SK-N-SH (cell line): ENCODE measurements around the gene MAGI2. TPM values are rescaled to one million over a fixed set of nuclear protein-coding genes. Genes with fewer than 3 reads are reported as not detected.

Experiments
- CTCF ChIA-PET: fragments of 300-600, 350-600 bp; formaldehyde crosslinking; extraction: SDS; loops from one replicate; lab custom pipeline; 2021; lab: Yijun Ruan, JAX
- POLR2A ChIA-PET: fragments of 350-600 bp; sonication (Branson Sonifier 250); formaldehyde crosslinking; extraction: SDS; loops from one replicate; lab custom pipeline; 2020; ENCODE audit warnings: antibody characterized with exemption, inconsistent platforms; lab: Yijun Ruan, JAX
- DNase-seq: peaks from one replicate; pipeline ENCODE4 v3.0.0; 2012
- H2AFZ ChIP-seq: fragments of 200-600 bp; sonication (generic); 2 replicates; pipeline ENCODE4 v1.8.1; 2016; ENCODE audit warnings: antibody characterized with exemption, mild to moderate bottlenecking, low read depth
- H3F3A ChIP-seq: fragments of 200-600 bp; sonication (generic); replicated peaks from 2 replicates; pipeline ENCODE3; 2016; ENCODE audit warnings: antibody characterized with exemption, mild to moderate bottlenecking; ENCODE audit not compliant: insufficient read depth
- H3K27ac ChIP-seq, 2 experiments: fragments of 200-500 bp in 1 of 2; fragments of 200-600 bp in 1 of 2; sonication (Bioruptor generic) in 1 of 2; sonication (generic), shearing (Covaris generic) in 1 of 2; 2 replicates each; pipeline versions ENCODE4 v1.5.1 to v1.6.1; 2014 to 2016; ENCODE audit warnings: low read depth in 2 of 2, inconsistent platforms in 1 of 2, low read length in 1 of 2, mild to moderate bottlenecking in 1 of 2, mixed read lengths in 1 of 2
- H3K27me3 ChIP-seq: fragments of 200-600 bp; sonication (generic), shearing (Covaris generic); 2 replicates; pipeline ENCODE4 v1.6.1; 2016; ENCODE audit warnings: mixed run types; ENCODE audit not compliant: insufficient read depth
- H3K36me3 ChIP-seq, 2 experiments: fragments of 200-500 bp in 1 of 2; fragments of 200-600 bp in 1 of 2; sonication (Bioruptor generic) in 1 of 2; sonication (generic) in 1 of 2; replicated peaks in 1 of 2; 2 replicates each; pipeline versions ENCODE3 to v1.5.1; 2014 to 2016; ENCODE audit warnings: low read length in 1 of 2, mild to moderate bottlenecking in 1 of 2; ENCODE audit not compliant: insufficient read depth in 2 of 2, control insufficient read depth in 1 of 2
- H3K4me1 ChIP-seq, 2 experiments: fragments of 200-500 bp in 1 of 2; fragments of 200-600 bp in 1 of 2; sonication (Bioruptor generic) in 1 of 2; sonication (generic), shearing (Covaris generic) in 1 of 2; 2 replicates each; pipeline versions ENCODE4 v1.5.1 to v1.6.1; 2014 to 2016; ENCODE audit warnings: low read depth in 1 of 2, low read length in 1 of 2, mixed run types in 1 of 2; ENCODE audit not compliant: insufficient read depth in 2 of 2, control insufficient read depth in 1 of 2
- H3K4me2 ChIP-seq: fragments of 200-600 bp; sonication (generic), shearing (Covaris generic); 2 replicates; pipeline ENCODE4 v1.6.1; 2017; ENCODE audit warnings: mixed run types
- H3K4me3 ChIP-seq, 2 experiments: fragments of 200-500 bp in 1 of 2; fragments of 200-600 bp in 1 of 2; sonication (Bioruptor generic) in 1 of 2; sonication (generic), shearing (Covaris generic) in 1 of 2; 2 replicates each; pipeline versions ENCODE4 v1.5.1 to v1.8.1; 2014 to 2016; ENCODE audit warnings: low read depth in 2 of 2, inconsistent platforms in 1 of 2, low read length in 1 of 2, mild to moderate bottlenecking in 1 of 2, mixed read lengths in 1 of 2, moderate library complexity in 1 of 2
- H3K79me2 ChIP-seq: fragments of 200-600 bp; sonication (generic); 2 replicates; pipeline ENCODE4 v1.8.1; 2017; ENCODE audit warnings: mild to moderate bottlenecking; ENCODE audit not compliant: insufficient read depth
- H3K9ac ChIP-seq: fragments of 200-600 bp; sonication (generic); 2 replicates; pipeline ENCODE4 v1.6.1; 2017; ENCODE audit warnings: mixed run types
- H3K9me2 ChIP-seq: fragments of 200-600 bp; sonication (generic); 2 replicates; pipeline ENCODE4 v1.6.1; 2017; ENCODE audit warnings: mixed run types
- H3K9me3 ChIP-seq: fragments of 200-600 bp; sonication (generic); 2 replicates; pipeline ENCODE4 v1.6.1; 2017; ENCODE audit warnings: mixed run types, mild to moderate bottlenecking, moderate library complexity
- H4K20me1 ChIP-seq: fragments of 200-600 bp; sonication (generic); 2 replicates; pipeline ENCODE4 v1.6.1; 2017; ENCODE audit warnings: mild to moderate bottlenecking, mixed run types; ENCODE audit not compliant: insufficient read depth
- FOXJ3 ChIP-seq: sonication (generic); formaldehyde crosslinking; IDR thresholded peaks from 2 replicates; pipeline ENCODE4 v1.5.1; 2020; ENCODE audit warnings: mild to moderate bottlenecking, missing genetic modification reagents
- FOXM1 ChIP-seq: IDR thresholded peaks from 2 replicates; pipeline ENCODE4 v1.4.0; 2012; ENCODE audit warnings: low read depth, mild to moderate bottlenecking
- MXI1 ChIP-seq: IDR thresholded peaks from 2 replicates; pipeline ENCODE4 v1.6.1; 2012; ENCODE audit warnings: mild to moderate bottlenecking, low read depth, low read length, improper control_type of control experiment
- NFIC ChIP-seq: IDR thresholded peaks from 2 replicates; pipeline ENCODE4 v1.4.0; 2012; ENCODE audit warnings: borderline replicate concordance
- NRF1 ChIP-seq: IDR thresholded peaks from 2 replicates; pipeline ENCODE4 v1.6.1; 2012; ENCODE audit warnings: low read depth, mild to moderate bottlenecking, low read length
- PBX3 ChIP-seq: IDR thresholded peaks from 2 replicates; pipeline ENCODE4; 2012
- POLR2AphosphoS5 ChIP-seq: IDR thresholded peaks from 2 replicates; pipeline ENCODE4 v1.6.1; 2012; ENCODE audit warnings: low read depth, low read length
- RAD21 ChIP-seq: IDR thresholded peaks from 2 replicates; pipeline ENCODE4 v1.6.1; 2012; ENCODE audit warnings: mild to moderate bottlenecking, low read length
- RCOR1 ChIP-seq: fragments of 150-350 bp; IDR thresholded peaks from 2 replicates; pipeline ENCODE4 v1.6.1; 2017; ENCODE audit warnings: antibody characterized with exemption, low read length
- RXRA ChIP-seq: IDR thresholded peaks from 2 replicates; pipeline ENCODE4 v1.4.0; 2012; ENCODE audit warnings: low read depth, mild to moderate bottlenecking, borderline replicate concordance
- TCF12 ChIP-seq: IDR thresholded peaks from 2 replicates; pipeline ENCODE4 v1.4.0; 2012
- TEAD4 ChIP-seq: IDR thresholded peaks from 2 replicates; pipeline ENCODE4 v1.4.0; 2012; ENCODE audit warnings: mild to moderate bottlenecking, borderline replicate concordance; ENCODE audit not compliant: insufficient read depth
- YY1 ChIP-seq: IDR thresholded peaks from 2 replicates; pipeline ENCODE4 v1.4.0; 2012; ENCODE audit warnings: low read depth, mild to moderate bottlenecking
- ZBTB33 ChIP-seq: IDR thresholded peaks from 2 replicates; pipeline ENCODE4 v1.4.0; 2012; ENCODE audit warnings: low read depth, borderline replicate concordance
- WGBS: methylation state at CpG from one replicate; pipeline ENCODE4 v1.1.6; 2017; ENCODE audit warnings: low lambda C conversion rate; 5-methylcytosine and 5-hydroxymethylcytosine counted together
- polyA plus RNA-seq, 3 experiments: library from polyadenylated mRNA; depleted of rRNA; stranded (reverse); fragments of >200 nt; gene quantifications; 2 replicates each; pipeline ENCODE4 v1.2.3, GENCODE V29; 2012

Gene MAGI2
- polyA plus RNA-seq, 1 of the 3 experiments (the other 2 are of a cell fraction), result 1.1 TPM

DNA sequence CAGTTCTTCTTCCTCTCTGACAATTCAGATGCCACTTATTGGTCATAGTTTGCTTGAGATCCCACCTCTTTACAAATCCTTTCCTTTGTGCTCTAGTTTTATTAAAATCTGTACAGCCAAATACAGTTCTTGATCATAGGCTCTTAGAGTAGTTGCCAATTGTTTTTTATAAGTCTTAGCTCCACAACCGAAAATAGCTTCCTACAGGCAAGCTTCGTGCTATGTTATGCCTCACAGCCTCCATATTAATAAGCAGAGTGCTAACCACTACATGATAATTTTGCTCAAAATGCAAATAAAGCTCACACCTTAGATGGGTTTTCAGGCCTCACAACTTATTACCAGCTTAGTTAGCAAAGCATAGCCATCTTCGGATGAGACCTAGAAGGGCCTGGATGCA is 688.9 kb downstream of the MAGI2 start:
- ChIA-PET CTCF (interaction anchor here (1.2 kb wide), 2 partner anchors 15 to 19 kb away, joined by 3 read pairs; no protein-coding TSS in a partner anchor), POLR2A (interaction anchor here (0.6 kb wide), 1 partner anchor 974 kb away, joined by 3 read pairs; no protein-coding TSS in a partner anchor)
- 79% methylated on average over 3 of the region's 3 CpGs for WGBS
- Histone ChIP-seq H3K27me3 (no peaks in the 10 kb centered on the region), H3K36me3 (no peaks in the 10 kb centered on the region), H3K4me3 (no peak overlapping the region), H3K9me2 (no peaks in the 10 kb centered on the region), H3K9ac (no peak overlapping the region), H3K4me1 (peaks cover 3 to 6% of the 10 kb centered on the region in 2 experiments; a peak in 2 of 4 replicates), H3K79me2 (no peaks in the 10 kb centered on the region), H3K9me3 (no peaks in the 10 kb centered on the region), H3F3A (no peaks in the 10 kb centered on the region), H3K27ac (no peak overlapping the region), H4K20me1 (no peaks in the 10 kb centered on the region), H3K4me2 (no peak overlapping the region), H2AFZ (no peak overlapping the region)
- no peak for TF ChIP-seq NRF1
- TF ChIP-seq MXI1, result no peak
- TF ChIP-seq FOXM1, result no peak
- no peak for TF ChIP-seq ZBTB33
- TF ChIP-seq FOXJ3, result no peak
- no peak for TF ChIP-seq YY1
- no peak for TF ChIP-seq NFIC
- no peak for TF ChIP-seq PBX3
- no peak for TF ChIP-seq RXRA
- TF ChIP-seq POLR2AphosphoS5, result no peak
- TF ChIP-seq TEAD4, result no peak
- no peak for DNase-seq

GRCh38 chr7:78762625-78763024 is 690.8 kb downstream of the MAGI2 start:
- Histone ChIP-seq H3K36me3 (no peaks in the 10 kb centered on the region), H2AFZ (no peak overlapping the region), H3K27me3 (no peaks in the 10 kb centered on the region), H4K20me1 (no peaks in the 10 kb centered on the region), H3K4me2 (no peak overlapping the region), H3K9me3 (no peaks in the 10 kb centered on the region), H3F3A (no peaks in the 10 kb centered on the region), H3K9ac (no peak overlapping the region), H3K4me3 (no peak overlapping the region), H3K79me2 (no peaks in the 10 kb centered on the region), H3K27ac (no peak overlapping the region), H3K4me1 (peaks cover 0 to 3% of the 10 kb centered on the region in 2 experiments; a peak in 1 of 4 replicates), H3K9me2 (no peaks in the 10 kb centered on the region)
- ChIA-PET POLR2A (no interaction called here), CTCF (no interaction called here)
- TF ChIP-seq FOXM1, result no peak
- no peak for TF ChIP-seq RCOR1
- TF ChIP-seq TCF12, result no peak
- TF ChIP-seq FOXJ3, result no peak
- no peak for TF ChIP-seq RAD21
- TF ChIP-seq YY1, result no peak
- no peak for DNase-seq
- WGBS, result 52% methylated on average over 1 of the region's 1 CpG
